GM19438 (cell line): ENCODE data around the gene GAS2L1.

Source experiments
- ATAC-seq: cut with Tn5 transposase; IDR thresholded peaks from one replicate; pipeline ENCODE4 v1.9.1; 2021; ENCODE audit warnings: low read depth; ENCODE audit not compliant: unreplicated experiment

The GAS2L1 gene

GRCh38 chr22:29306175-29306834 is at the start of gene GAS2L1:
TSS of gene GAS2L1 (plus strand) at chr22:29306650. CDS start at chr22:29308106, 1,456 bp downstream.
- no peak for ATAC-seq

- no peak for ATAC-seq
Measured at GRCh38 chr22:29257751-29258181, 48.7 kb upstream of the GAS2L1 start.

GRCh38 chr22:29258407-29259252 is 47.8 kb upstream of the GAS2L1 start:
- no peak for ATAC-seq

GRCh38 chr22:29259253-29259899 is 47.1 kb upstream of the GAS2L1 start:
- no peak for ATAC-seq

- ATAC-seq: no peak
Measured at GRCh38 chr22:29260031-29260560, 46.4 kb upstream of the GAS2L1 start.

- ATAC-seq: no peak
Measured at GRCh38 chr22:29260601-29261315, 45.7 kb upstream of the GAS2L1 start.

- no peak for ATAC-seq
Measured at GRCh38 chr22:29263791-29264276, 42.6 kb upstream of the GAS2L1 start.

GRCh38 chr22:29265305-29265704 is 41.1 kb upstream of the GAS2L1 start:
- ATAC-seq: no peak

GRCh38 chr22:29265929-29266328 is 40.5 kb upstream of the GAS2L1 start:
- no peak for ATAC-seq

- ATAC-seq: no peak
Measured at GRCh38 chr22:29266564-29267461, 39.6 kb upstream of the GAS2L1 start.

GRCh38 chr22:29267462-29267857 is 39.0 kb upstream of the GAS2L1 start:
- ATAC-seq: peak; percentile 23

GRCh38 chr22:29267858-29268510 is 38.5 kb upstream of the GAS2L1 start, which contains the start of the genes EWSR1 and RHBDD3:
TSS of gene EWSR1 (plus strand) at chr22:29268268. CDS start at chr22:29268337, 69 bp downstream.
TSS of gene RHBDD3 (minus strand) at chr22:29267981. CDS start at chr22:29265626, 2,355 bp downstream.
- peak; percentile 68 for ATAC-seq

- peak; percentile 26 for ATAC-seq
Measured at GRCh38 chr22:29268511-29269229, 37.8 kb upstream of the GAS2L1 start.

GRCh38 chr22:29269230-29269604 is 37.2 kb upstream of the GAS2L1 start:
- ATAC-seq: no peak

- ATAC-seq: no peak
Measured at GRCh38 chr22:29269731-29270474, 36.5 kb upstream of the GAS2L1 start.

GRCh38 chr22:29270475-29271271 is 35.8 kb upstream of the GAS2L1 start:
- no peak for ATAC-seq
